CMK (cell line): ENCODE measurements around the gene TPMT.
A peak's percentile ranks its signal among the peaks of the same experiment; 100 is the strongest.
"Not testable (repeated sequence)": the region's sequence is repeated elsewhere in the genome, so short reads cannot be mapped to it uniquely, and the experiment has no call there.

Source experiments
- DNase-seq: peaks from one replicate; pipeline ENCODE4 v3.0.0-alpha.2; 2010; ENCODE audit warnings: low read depth

Gene TPMT

GRCh38 chr6:18155864-18156421 is 1.1 kb upstream of the TPMT start:
- DNase-seq = peak; percentile 38

DNA sequence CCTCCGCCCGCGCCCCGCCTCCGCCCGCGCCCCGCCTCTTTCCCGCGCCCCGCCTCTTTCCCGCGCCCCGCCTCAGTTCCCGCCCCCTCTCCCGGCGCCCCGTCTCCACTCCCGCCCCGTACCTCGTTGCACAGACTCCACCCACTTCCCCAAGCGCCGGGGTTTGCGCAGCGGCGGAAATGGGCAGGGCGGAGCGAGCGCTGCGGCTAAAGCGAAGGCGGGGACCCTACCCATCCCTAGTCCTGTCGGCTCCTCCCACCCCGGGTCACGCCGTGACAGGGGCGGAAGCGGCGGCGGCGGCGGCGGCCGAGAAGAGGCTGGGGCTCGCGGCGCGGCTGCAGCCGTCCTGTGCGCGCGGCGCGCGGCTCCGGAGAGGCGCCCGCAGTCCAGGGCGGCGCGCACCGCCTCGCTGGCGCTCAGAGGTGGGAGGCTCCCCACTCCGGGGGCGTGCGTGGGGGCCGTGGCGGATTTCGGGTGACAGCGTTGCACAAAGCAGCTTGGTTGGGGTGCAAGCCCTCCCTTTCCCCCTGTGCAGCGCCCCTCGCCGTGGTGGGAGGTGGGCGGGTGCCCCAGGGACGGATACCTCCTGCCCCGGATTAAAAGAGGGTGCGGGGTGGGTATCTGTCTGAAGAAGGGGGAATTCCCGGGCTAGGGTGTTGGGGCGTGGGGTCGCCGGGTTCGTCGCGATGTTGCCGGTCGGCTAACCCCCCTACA is 430 bp upstream of the TPMT start, which contains the start of gene KDM1B:
Gene KDM1B (plus strand): TSS at position 273 of the 714 bp plus-strand sequence. CDS start 4,474 bp downstream, outside the sequence.
- peak; percentile 93 for DNase-seq

DNA sequence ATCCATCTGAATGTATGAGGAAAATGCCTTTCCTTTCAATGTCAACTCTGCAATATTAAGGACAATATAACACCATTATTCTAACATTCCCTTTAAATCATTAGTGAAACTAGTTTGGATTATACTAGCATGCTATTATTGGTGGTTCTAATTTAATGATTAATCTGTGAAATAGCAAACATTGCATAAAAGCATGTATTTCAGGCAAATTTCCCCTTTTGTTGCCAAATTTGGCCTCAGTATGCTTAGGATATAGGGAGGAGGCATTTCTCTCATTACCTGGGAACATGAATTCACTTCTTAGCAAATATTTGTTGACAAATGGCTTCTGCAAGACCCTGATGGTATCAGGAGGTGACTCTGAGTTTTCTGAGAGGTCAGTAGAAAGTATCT is 1.6 kb downstream of the TPMT start:
- DNase-seq = no peak

- DNase-seq = no peak
Observed at GRCh38 chr6:18151801-18152200, 3.1 kb downstream of the TPMT start.

- not testable (repeated sequence) for DNase-seq
Observed at GRCh38 chr6:18151391-18151790, 3.5 kb downstream of the TPMT start.

GRCh38 chr6:18148304-18149025 is 6.4 kb downstream of the TPMT start:
- DNase-seq = no peak

GRCh38 chr6:18147616-18148015 is 7.3 kb downstream of the TPMT start:
- DNase-seq = no peak

DNA sequence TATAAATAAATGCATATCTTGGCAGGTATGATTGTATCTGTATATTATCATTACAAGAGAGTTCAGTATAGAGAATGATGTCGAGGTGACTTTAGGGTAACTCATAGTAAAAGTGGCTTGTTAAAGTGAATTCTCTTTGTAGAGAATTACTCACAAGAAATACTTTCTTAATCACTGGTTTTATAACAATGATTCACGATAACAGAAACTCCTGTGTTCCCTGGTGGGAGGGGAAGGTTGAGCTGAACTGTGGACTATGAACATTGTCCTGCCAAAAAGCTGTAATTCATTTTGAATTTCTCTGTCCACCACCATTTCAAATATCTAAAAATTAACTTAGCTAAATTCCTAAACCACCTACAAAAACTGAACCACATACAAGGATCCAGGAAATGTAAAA is 7.7 kb downstream of the TPMT start:
- DNase-seq = no peak

GRCh38 chr6:18142591-18142861 is 12.4 kb downstream of the TPMT start:
- no peak for DNase-seq

DNA sequence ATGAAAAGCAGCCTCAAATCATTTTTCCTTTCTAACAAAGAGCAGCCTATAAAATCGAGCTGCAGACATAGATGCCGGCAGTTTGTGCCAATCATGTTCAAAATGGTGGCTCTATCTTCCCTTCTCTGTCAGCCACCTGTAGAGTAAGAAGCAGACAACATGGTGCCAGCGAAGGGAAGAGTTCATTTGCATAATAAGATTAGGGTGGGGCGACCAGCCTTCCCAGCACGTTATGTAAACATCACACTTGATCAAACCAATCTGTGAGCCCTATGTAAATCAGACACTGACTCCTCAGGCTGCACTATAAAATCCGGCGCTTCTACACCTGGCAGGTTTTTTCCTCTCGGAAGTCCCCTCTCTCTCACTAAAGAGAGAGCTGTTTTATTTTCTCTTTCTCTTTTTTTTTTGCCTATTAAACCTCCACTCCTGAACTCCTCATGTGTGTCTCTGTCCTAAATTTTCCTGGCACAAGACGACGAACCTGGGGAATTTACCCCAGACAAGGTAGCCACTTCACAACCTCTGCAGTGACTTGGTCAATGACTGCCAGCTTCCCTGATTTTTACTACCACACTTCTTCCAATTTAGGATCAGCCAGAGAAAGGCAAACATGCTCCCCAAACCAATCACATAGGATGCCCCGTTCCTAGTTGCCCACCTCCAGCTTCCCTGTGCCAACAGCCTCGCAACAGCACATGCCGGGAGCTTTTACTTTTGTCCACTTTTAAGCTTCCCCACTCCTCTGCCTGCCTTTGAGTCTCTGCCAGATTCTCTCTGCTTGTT is 12.9 kb downstream of the TPMT start:
- DNase-seq = no peak

DNA sequence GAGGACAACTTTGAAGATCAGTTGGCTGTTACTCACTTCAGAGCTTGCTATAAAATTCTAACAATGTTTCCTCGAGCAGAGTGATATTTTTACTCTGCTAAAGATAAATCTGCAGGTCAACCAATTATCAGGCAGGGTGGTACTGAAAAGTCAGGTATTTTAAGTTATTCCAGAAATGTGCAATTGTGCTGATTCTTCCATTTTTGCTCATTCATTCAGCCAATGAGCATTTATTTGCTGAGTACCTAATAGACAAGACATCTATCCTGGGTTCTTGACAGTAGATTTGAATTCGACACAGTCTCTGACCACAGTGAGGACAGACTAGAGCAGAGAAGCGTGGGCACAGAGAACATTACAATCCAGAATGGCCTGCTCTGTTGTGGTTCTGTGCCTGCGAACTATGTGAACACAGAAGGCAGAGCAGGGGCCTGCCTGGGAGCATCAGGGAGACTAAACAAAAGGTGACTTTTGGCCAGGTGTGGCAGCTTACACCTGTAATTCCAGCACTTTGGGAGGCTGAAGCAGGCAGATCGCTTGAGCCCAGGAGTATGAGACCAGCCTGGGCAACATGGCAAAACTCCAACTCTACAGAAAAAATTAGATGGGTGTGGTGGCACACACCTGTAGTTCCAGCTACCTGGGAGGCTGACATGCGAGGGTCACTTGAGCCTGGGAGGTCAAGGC is 14.8 kb downstream of the TPMT start:
- DNase-seq = no peak

GRCh38 chr6:18138906-18139305 is 16.0 kb downstream of the TPMT start:
- DNase-seq = no peak

- DNase-seq = no peak
Observed at GRCh38 chr6:18136260-18136659, 18.6 kb downstream of the TPMT start.

DNA sequence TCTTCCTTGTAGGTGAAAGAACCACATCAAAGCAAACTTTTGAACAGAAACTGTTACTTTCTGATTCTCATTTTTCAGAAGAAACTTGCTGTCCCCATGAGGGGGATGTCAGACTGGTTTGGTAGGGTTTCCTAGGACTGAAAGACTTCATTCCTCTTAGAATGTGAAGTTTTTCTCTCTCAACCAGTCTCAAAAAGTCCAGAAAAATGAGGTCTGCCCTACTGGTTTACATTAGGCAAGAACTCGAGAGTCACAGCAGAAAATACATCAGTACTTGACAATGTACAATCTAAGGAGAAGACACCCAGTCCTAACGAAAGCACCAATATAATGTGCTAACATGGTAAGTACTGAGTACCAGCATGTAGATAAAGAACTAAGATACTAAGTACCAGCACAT is 19.7 kb downstream of the TPMT start:
- DNase-seq = no peak

DNA sequence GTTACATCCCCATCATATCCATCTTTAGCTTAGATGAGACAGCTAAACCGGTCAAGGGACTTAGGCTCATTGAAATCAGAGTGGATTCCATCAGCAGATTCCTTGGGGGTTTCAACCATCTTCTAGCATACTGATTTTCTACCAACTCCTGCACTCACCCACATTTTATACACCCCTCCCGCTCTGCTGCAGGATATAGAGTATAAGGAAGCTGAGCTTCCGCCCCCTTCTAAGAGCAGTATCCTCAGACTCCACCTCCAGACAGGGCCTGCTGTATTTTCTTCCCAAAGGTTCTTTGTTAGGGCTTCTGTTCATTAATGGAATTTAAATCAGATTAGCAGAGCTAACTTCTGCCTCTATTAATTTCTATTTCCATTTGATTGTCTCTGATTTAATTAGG is 22.5 kb downstream of the TPMT start:
- no peak for DNase-seq

- no peak for DNase-seq
Observed at GRCh38 chr6:18126121-18126520, 28.8 kb downstream of the TPMT start.

- DNase-seq = no peak
Observed at GRCh38 chr6:18122128-18123093, 32.5 kb downstream of the TPMT start, which contains the start of gene NHLRC1. NHLRC1 (minus strand) TSS chr6:18122677; CDS start chr6:18122606, 71 bp downstream.

- DNase-seq = no peak
Observed at GRCh38 chr6:18121580-18122127, 33.2 kb downstream of the TPMT start.

DNA sequence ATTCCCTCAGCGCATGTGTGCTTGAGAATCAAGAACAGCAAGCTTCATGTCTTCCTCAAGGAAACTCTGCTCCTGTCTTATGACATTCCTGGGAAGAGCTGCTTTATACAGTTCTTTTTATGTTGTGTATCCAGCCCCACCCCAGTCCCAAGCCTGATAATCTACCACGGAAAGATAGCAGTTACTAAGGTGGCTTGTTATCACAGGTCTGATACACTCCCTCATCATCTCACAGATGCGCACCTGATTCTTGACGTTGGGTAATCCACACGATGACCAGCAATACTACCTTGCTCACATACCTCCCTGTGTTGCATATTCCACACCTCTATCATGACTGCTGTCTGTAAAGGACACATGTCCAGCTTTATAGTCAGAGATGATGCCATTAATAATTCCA is 35.6 kb downstream of the TPMT start:
- no peak for DNase-seq

GRCh38 chr6:18118330-18118729 is 36.5 kb downstream of the TPMT start:
- DNase-seq = no peak

GRCh38 chr6:18117136-18117535 is 37.7 kb downstream of the TPMT start:
- no peak for DNase-seq
